ENCODE data around the gene ATP1A2.

The ATP1A2 gene

DNA sequence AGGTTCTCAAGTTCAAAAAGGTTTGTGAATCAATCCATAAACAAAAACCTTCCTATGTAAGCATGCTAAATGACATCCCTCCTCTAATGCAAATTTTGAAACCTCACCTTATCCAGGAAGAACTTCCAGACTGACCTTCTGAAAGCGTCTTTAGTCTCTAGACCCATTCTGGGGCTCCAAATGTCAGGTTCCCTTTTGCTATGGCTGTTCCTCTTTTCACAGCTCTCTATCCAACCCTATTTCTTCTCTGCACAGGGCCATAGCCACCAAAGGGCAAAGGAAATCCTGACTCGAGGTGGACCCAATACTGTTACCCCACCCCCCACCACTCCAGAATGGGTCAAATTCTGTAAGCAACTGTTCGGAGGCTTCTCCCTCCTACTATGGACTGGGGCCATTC, 39.2 kb downstream of the ATP1A2 start:
- DNase-seq: no peak

DNA sequence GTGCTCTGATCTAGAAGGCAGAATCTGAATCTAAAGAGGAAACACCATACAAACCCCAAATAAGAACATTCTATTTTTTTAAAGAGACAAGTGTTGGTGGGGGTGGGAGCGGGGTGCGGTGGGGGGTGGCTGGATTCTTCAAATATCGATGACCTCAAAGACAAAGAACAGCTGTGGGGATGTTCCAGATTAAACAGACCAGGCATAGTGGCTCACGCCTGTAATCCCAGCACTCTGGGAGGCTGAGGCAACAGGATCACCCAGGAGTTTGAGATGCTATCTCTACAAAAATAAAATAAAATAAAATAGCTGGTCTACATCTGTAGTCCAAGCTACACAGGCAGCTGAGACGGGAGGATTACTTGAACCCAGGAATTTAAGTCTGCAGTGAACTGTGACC, 40.8 kb downstream of the ATP1A2 start:
- no peak for DNase-seq

DNA sequence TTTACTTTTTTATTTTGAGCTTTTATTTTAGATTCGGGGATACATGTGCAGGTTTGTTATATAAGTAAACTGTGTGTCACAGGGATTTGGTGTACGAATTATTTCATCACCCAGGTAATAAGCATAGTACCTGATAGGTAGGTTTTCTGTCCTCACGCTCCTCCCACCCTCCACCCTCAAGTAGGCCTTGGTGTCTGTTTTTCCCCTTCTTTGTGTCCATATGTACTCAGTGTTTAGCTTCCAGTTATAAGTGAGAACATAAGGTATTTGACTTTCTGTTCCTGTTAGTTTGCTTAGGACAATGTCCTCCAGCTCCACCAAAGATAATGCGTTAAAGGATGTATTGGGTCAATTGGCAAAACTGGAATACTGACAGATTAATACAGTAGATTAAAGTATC, 41.6 kb downstream of the ATP1A2 start:
- DNase-seq: no peak

DNA sequence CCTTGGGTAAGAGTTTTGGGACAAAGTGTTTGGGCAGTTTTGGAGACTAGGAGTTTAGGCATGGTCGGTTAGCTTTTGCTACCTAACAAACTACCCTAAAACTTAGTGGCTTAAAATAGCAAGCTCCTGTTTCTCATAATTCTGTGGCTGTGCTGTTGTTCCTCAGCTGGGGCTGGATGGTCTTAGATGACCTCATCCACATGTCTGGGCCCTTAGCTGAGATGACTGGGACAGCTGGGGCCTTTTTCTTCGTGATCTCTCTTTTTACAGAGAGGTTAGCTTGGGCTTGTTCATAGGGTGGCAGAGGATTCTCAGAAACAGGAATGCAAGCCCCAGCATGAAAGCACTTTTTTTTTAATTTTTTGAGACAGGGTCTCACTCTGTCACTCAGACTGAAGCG, 42.5 kb downstream of the ATP1A2 start:
- no peak for DNase-seq

DNA sequence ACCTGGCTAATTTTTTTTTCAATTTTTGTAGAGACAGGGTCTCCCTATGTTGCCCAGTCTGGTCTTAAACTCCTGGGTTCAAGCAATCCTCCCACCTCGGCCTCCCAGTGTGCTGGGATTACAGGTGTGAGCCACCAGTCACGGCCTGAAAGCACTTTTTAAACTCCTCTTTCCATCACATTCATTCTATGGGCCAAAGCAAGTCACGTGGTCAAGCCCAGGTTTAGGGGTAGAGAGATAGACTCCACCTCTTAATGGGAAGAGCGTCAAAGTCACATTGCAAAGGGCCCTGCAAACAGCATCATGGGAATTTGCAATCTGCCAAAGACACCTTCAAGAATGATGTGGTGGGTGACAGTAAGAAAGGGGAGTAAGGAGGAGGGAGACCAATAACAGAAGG, 43.0 kb downstream of the ATP1A2 start:
- no peak for DNase-seq

DNA sequence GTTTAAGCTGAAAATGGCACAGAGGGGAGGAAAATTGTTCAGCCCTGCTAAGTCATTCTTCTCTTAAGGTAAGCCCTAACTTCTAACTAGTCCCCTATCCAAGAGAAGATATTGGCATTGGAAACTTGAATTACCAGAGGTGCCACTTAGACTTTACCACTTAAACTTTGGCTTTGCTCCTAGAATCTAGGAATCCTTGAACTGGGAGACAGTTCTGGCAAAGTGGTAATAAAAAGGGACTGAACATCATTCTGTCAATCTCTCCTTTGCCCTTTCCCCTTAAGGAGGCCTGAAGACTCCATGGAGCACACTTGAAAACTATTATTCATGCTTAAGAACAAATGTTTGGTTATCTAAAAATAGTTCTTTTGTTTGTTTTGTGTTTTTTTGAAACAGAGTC, 44.3 kb downstream of the ATP1A2 start:
- DNase-seq: no peak

DNA sequence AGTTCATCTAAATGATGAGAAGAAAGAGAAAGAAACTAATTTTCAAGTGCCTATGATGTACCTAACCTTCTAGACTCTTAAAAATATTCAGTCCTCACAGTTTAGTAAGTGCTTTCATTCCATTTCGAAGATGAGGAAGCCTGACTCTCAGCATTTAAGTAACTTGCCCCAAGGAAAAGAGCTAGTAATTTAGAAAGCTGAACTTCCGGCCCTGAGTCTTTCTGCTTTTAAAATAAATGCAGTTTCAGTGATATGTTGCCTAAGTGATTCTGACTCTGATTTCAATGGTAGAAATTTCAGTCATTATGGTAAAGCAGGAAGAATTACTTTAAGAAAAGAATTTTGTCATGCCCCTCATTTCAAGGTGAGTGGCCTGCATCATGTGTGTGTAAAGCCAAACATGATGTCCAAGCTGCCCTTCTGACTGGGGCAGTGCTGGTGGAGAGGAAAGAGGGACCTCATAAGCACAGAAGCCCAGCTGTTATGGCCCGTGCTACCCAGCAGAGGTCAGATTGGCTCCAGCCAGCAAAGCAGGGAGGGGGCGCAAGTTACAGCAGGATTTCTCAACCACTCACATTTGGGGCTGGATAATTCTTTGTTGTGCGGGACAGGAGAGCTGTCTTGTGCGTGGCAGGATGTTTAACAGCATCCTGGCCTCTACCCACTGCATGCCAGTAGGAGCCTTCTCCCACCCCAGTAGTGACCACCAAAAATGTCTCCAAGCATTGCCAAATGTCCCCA, 46.6 kb downstream of the ATP1A2 start:
- DNase-seq: no peak

DNA sequence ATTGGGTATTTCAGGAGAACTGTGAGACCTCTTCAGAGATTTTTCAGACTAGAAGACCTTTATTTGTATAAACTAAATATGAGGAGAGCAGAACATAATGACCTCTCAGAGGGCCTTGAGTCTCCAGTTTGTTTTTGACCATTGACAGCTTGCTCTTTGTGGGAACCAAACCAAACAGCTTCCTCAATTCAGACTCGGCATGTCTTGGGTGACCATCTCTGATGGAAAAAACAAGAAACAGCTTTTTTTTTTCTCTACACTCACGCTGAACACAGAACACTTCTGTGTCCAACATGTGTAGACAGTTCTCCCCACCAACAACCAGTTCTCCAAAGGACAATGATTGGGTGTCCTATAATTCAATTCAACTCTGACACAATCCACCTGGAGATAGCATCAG, 47.4 kb downstream of the ATP1A2 start:
- DNase-seq: no peak

DNA sequence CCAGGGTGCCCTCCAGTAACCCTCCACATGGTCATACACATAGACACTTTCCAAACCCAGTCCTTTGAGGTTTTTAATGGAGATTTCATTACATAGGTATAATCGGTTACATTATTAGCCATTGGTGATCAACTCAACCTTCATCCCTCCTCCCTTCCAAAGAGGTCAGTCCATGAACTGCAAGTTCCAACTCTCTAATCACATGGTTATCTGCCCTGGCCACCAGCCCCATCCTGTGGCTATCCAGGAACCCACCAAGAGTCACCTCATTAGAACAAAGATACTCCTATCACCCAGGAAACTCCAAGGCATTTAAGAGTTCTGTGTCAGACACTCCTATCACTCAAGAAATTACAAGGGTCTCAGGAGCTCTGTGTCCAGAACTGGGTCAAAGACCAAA, 48.1 kb downstream of the ATP1A2 start:
- DNase-seq: no peak

DNA sequence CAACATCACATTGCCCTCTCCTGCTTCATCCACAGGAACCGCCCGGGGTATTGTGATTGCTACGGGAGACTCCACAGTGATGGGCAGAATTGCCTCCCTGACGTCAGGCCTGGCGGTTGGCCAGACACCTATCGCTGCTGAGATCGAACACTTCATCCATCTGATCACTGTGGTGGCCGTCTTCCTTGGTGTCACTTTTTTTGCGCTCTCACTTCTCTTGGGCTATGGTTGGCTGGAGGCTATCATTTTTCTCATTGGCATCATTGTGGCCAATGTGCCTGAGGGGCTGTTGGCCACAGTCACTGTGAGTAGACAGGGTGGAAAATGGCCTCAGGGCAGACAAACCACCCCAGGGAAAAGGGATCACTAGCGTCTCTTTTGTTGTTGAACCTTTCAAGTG, 48.6 kb downstream of the ATP1A2 start:
- no peak for DNase-seq

DNA sequence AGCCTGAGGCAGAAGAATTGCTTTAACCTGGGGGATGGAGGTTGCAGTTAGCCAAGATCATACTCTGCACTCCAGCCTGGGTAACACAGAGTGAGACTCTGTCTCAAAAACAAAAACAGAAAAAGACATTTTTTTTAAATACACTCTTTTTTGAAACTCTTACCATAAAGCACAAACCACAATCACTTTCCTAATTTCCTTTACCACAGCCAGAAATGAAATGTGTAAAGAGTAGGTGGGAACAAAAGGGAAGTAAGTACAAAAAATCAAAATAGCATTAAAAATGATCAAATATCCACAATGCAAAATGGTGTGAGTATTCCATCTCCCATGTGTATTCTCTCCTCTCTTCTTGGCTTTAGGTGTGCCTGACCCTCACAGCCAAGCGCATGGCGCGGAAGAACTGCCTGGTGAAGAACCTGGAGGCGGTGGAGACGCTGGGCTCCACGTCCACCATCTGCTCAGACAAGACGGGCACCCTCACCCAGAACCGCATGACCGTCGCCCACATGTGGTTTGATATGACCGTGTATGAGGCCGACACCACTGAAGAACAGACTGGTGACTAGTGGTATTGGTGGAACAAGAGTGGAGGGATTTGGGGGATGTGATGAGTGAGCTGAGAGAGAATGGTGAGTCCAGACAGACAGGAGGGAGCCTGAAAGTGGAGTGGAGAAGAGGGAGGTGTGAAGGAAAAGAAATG, 50.8 kb downstream of the ATP1A2 start:
- no peak for DNase-seq

DNA sequence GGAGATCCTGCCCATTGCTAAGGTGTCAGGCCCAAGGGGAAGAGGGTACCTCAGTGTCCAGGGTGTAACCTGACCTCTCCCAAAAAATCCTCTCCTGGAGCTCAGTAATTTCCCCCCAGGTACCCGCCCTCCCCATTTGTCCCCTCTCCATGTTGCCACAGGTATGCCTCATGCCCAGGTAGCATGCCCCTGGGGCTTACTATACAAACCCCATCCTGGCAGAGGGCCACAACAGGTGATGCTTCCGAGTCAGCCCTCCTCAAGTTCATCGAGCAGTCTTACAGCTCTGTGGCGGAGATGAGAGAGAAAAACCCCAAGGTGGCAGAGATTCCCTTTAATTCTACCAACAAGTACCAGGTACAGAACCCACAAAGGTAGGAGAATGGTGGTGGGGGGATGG, 51.5 kb downstream of the ATP1A2 start:
- no peak for DNase-seq

DNA sequence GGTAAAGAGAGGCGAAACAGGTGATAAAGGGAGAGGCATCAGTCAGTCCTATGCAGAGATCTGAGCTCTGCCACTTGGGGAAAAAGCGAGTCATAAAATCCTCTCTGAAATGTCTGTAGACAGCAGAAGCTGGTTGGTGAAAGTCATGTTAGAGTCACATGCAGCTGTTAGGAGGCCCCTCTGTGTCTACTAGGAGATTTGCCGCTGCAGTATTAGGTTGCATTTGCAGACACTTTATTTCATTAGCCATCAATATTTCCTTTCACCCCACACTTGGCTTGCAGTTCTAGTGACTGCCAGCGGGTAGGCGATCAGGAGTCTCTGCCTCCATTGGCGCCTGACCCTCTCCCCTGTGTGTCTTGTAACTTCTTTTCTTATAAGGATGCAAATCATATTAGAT, 52.0 kb downstream of the ATP1A2 start:
- DNase-seq: no peak

DNA sequence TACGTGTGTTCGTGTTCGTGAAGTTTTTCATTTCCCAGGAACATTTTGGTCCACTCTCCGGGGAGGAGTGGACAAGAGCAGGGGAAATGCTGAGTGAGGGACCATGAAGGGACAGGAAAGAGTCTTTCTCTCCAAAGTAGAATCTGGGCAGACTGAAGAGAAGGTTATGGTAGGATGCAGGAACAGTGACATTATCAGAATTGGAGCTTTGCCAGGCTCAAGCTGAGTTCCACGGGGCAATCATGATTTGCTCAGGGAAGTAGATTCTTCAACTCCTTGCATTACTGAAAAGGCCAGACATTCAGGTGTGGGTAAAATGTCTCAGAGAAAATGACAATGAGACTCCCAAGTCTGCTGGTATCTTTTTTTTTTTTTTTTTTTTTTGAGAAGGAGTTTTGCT, 52.5 kb downstream of the ATP1A2 start:
- no peak for DNase-seq

DNA sequence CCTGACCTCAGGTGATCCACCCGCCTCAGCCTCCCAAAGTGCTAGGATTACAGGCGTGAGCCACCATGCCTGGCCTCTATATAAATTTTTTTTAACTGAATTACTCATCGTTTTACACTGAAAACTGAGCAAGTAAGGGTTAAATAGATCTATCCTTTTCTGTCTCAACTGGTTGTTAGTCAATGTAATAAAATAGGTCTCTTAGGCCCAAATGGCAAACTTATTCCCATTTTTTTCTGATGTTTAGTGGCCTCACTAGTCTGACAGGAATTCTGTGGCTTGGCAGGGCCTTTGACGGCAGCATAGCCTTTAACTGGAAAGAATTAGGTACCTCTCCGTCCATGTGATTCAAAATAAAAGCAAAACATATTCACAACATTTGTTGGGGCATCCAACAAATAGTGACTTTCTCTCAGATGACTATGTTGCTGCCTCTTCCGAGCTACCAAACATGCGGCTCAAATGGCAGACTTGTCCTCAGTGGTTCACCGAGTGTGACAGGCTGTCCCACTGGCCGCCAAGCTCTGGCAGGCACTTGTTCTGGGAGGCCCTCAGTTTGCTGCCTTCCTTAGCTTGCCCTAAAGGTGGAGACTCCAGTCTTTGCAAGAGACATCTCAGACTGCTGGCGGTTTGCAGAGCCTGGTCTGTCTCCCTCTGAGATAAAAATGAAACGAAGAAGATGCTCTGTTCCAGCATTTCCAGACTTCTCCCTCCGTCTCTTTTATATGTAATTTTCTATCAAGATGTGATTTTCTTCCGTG, 53.2 kb downstream of the ATP1A2 start:
- no peak for DNase-seq

DNA sequence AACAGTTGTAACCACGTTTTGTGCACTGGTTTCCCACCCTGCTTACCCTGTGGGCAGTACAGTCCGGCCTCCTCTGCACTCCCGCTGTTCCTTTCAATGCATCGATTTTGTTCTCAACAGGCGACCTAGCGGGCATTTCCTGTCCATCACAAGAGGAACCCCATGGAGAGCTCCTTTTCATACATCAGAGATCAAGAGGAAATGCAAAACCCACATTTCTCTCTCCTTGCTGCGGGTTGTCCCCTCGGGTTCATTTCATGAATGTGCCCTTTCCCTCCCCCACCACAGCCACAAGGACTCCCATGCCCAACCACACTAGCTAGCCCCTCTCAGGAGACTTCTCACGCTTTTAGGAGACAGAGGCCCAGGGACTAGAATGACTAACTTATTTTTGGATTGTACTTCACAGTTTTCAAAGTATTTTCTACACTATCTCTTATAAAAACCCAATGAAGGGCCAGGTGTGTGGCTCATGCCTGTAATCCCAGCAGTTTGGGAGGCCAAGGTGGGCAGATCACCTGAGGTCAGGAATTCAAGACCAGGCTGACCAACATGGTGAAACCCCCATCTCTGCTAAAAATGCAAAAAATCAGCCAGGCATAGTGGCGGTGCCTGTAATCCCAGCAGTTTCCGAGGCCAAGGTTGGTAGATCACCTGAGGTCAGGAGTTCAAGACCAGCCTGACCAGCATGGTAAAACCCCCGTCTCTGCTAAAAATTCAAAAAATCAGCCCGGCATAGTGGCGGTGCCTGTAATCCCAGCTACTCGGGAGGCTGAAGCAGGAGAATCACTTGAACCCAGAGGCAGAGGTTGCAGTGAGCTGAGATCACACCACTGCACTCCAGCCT, 54.2 kb downstream of the ATP1A2 start:
- DNase-seq: no peak

DNA sequence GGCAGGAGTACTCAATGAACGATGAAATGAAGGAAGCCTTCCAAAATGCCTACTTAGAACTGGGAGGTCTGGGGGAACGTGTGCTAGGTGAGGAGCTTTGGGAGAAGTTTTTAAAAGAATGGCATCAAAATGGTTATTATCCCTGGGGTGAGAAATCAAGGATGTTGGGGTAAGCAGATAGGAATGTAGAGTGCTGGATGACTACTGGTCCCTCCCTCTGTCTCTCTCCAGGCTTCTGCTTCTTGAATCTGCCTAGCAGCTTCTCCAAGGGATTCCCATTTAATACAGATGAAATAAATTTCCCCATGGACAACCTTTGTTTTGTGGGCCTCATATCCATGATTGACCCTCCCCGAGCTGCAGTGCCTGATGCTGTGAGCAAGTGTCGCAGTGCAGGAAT, 55.8 kb downstream of the ATP1A2 start:
- DNase-seq: no peak

DNA sequence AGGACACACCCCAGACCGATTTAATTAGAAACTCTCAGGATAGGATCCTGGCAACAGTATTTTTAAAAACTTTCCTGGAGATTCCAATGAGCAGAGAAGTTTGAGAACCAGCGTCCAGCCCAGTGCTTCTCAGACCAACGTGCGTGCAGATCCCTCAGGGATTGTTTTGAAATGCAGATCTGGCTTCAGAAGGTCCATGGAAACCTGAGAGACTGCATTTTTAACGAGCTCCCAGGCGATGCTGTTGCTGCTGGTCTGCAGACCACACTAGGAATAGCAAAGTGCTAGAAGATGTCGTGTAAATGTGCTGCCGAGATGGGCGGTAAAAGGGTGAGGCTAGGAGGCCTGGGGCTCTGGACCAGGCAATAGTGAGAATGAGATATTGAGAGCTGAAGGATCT, 56.4 kb downstream of the ATP1A2 start:
- DNase-seq: no peak

DNA sequence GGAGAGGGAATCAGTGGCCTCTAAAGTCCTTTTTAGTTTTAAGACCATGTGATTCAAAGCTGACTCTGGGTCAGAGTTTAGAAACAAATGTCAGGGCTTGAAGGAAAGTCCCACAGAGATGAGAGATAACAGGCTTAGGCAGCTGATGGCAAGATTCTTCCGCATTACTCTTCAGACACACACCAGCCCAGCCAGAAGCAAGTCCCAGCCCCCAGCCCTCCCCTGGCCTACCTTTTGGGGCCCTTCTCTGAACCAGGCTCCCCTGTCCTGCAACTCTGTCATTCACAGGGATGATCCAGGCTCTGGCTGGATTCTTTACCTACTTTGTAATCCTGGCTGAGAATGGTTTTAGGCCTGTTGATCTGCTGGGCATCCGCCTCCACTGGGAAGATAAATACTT, 61.7 kb downstream of the ATP1A2 start:
- DNase-seq: no peak

DNA sequence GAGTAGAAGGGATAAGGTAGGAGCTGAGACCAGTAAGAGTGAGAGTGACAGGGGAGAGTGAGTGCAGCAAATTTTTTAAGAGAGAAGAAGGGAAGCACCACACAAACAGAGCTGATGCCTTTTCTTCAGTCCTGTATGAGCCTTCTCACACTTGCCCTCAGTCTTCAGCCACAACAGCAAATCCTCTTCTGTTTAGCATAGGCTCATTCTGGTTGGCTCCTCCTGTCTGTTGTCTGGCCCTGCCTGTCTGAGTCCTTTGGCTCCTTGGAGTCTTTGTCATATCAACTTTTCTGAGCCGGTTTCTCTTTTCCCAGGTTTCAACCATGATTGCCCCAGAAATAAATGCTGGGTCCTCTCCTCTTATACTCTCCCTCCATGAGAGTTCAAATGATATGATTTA, 62.1 kb downstream of the ATP1A2 start:
- no peak for DNase-seq

DNA sequence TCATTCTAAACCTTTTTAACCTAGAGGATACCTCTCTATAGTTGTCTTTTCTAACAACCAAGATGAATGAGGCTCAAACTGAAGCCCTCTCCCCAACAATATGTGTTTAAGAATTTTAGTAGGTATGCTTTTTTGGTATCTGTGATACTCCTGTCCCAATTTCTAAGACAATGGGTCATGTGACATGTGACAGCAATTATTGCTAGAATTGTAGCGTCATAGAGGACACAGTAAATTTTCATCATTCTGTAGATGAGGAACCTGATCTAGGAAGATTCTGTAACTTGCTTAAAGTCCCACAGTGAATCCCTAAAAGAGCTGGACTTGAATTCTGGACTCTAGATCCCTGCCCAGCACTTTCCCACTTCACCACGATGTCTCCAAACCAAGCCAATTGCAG, 63.2 kb downstream of the ATP1A2 start:
- DNase-seq: no peak

DNA sequence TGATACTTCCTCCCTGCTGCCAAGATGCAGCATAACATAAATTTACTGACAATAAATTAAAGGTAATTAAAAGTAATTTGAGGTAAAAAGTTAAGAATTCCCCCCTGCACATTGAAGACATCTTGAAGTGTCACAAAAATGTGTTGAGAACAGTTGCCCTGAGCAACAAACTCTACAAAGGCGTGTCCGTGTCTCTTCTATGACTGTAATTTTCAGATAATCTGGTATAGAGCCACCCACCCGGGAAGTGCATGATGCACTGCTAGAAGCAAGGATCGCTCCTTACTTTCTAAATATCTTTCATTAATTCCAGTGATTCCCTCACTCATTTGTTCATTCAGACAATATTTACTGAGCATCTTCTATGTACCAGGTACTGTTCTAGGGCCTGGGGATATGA, 63.8 kb downstream of the ATP1A2 start:
- DNase-seq: no peak

DNA sequence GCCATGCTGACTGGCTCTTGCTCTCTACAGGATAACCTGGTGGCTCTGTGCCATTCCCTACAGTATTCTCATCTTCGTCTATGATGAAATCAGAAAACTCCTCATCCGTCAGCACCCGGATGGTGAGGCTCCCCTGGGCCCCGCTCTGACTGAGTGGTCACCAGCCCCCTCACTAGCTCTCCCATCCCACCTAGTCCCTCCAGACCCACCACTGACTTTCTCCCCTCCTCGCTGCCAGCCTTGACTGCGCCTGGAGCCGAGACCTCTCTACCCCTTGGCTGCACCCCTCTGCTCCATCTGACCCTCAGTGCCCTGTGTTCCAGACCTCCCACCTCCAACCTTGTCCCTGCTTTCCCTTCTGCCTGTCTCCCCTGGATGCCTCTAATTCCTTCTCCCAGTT, 70.7 kb downstream of the ATP1A2 start:
- DNase-seq: no peak

Measured in NCI-H2107 (cell line).